GM21528 (cell line): ENCODE measurements around the gene ALS2CL.

Experiments used
- ATAC-seq: cut with Tn5 transposase; IDR thresholded peaks from one replicate; pipeline ENCODE4 v1.9.1; 2021; ENCODE audit warnings: mild to moderate bottlenecking, moderate library complexity; ENCODE audit not compliant: unreplicated experiment, low FRiP score

ALS2CL gene

GRCh38 chr3:46667061-46667621 is 26.3 kb downstream of the ALS2CL start:
- no peak for ATAC-seq

- ATAC-seq: no peak
Observed at GRCh38 chr3:46666453-46666845, 27.0 kb downstream of the ALS2CL start.

- no peak for ATAC-seq
Observed at GRCh38 chr3:46665763-46666452, 27.6 kb downstream of the ALS2CL start.

- no peak for ATAC-seq
Observed at GRCh38 chr3:46664971-46665762, 28.3 kb downstream of the ALS2CL start.

- ATAC-seq: no peak
Observed at GRCh38 chr3:46664188-46664970, 29.1 kb downstream of the ALS2CL start.

GRCh38 chr3:46663591-46664135 is 29.8 kb downstream of the ALS2CL start:
- ATAC-seq: no peak

- ATAC-seq: no peak
Observed at GRCh38 chr3:46662771-46663551, 30.5 kb downstream of the ALS2CL start.

GRCh38 chr3:46661776-46662766 is 31.4 kb downstream of the ALS2CL start:
- no peak for ATAC-seq

- no peak for ATAC-seq
Observed at GRCh38 chr3:46660543-46661523, 32.6 kb downstream of the ALS2CL start.

- no peak for ATAC-seq
Observed at GRCh38 chr3:46660003-46660402, 33.5 kb downstream of the ALS2CL start.

GRCh38 chr3:46659285-46659684 is 34.2 kb downstream of the ALS2CL start:
- no peak for ATAC-seq

- ATAC-seq: no peak
Observed at GRCh38 chr3:46656778-46657556, 36.5 kb downstream of the ALS2CL start.

GRCh38 chr3:46655271-46655670 is 38.2 kb downstream of the ALS2CL start:
- no peak for ATAC-seq

- no peak for ATAC-seq
Observed at GRCh38 chr3:46651084-46651483, 42.4 kb downstream of the ALS2CL start.

- ATAC-seq: no peak
Observed at GRCh38 chr3:46649436-46649835, 44.0 kb downstream of the ALS2CL start.

GRCh38 chr3:46648096-46648495 is 45.4 kb downstream of the ALS2CL start:
- no peak for ATAC-seq

GRCh38 chr3:46646700-46647099 is 46.8 kb downstream of the ALS2CL start:
- ATAC-seq: no peak
